Endometrium (tissue), 2 donors: ENCODE results near the gene CCDC24.

Experiments
- FAIRE-seq: peaks from 2 replicates; lab custom pipeline; 2012; peaks lifted over from hg19 to GRCh38; lab: Jason Lieb, UNC
- donor health status: control.
- donor health status: control.

CCDC24 gene

GRCh38 chr1:43991476-43992231, at the start of gene CCDC24:
Gene CCDC24, plus strand, starts transcription at chr1:43991599. Its CDS starts 280 bp downstream, at chr1:43991879.
- no peak for FAIRE-seq

GRCh38 chr1:43942411-43942810, 49.0 kb upstream of the CCDC24 start:
- FAIRE-seq = no peak

GRCh38 chr1:43944860-43945259, 46.5 kb upstream of the CCDC24 start:
- FAIRE-seq = no peak

- FAIRE-seq = no peak
Measured at GRCh38 chr1:43945674-43946235, 45.6 kb upstream of the CCDC24 start.

DNA sequence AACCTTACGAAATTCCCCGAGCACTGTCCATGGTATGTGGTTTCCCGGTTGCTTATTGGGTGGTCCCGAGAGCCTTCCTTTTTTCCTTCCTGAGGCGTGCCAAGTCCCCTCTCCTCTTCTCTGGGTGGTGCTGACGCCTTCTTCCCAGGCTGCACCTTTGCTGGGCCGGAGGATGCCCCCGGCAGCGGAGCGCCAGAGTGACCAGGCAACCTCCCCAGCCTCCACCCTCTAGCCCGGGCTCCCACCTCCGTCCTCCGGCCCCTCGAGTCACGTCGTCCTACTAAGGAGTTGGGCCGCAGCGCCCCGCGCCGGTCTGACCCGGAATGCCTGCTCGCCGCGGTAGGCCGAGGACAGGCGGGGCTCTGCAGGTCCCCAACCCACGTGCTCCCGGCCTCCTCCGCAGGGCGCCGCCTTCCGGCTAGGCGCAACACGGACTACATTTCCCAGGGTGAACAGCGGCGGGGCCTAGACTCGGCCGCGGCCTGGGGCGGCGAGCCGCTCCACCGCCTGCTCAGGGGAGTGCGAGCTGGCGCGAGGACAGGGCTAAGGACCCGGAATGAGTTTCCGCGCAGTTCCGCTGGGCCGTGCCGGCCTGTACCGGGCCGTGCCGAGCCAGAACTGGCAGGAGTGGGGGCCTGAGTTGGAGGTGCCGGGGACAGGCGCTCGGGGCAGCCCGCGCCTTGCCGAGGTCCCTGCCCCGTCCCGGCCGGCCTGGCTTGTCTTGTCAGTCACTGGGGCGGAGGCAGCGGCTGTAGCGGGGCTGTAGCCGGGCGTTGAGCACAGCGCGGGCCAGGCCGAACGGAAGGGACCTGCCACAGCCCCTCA, 45.0 kb upstream of the CCDC24 start, which contains the start of gene IPO13:
IPO13 (plus strand) TSS at position 715 of the 825 bp plus-strand sequence. CDS start 651 bp downstream, outside the sequence.
- no peak for FAIRE-seq

GRCh38 chr1:43947061-43947873, 44.1 kb upstream of the CCDC24 start:
- no peak for FAIRE-seq

- FAIRE-seq = no peak
Measured at GRCh38 chr1:43947874-43948437, 43.4 kb upstream of the CCDC24 start.

DNA sequence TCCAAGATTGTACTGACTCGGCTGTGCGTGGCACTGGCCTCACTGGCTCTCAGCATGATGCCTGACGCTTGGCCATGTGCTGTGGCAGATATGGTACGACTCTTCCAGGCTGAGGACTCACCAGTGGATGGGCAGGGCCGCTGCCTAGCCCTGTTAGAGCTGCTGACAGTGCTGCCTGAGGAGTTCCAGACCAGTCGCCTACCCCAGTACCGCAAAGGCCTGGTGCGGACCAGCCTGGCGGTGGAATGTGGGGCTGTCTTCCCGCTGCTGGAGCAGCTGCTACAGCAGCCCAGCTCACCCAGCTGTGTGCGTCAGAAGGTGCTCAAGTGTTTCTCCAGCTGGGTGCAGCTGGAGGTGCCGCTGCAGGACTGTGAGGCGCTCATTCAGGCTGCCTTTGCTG, 41.7 kb upstream of the CCDC24 start:
- FAIRE-seq = no peak

DNA sequence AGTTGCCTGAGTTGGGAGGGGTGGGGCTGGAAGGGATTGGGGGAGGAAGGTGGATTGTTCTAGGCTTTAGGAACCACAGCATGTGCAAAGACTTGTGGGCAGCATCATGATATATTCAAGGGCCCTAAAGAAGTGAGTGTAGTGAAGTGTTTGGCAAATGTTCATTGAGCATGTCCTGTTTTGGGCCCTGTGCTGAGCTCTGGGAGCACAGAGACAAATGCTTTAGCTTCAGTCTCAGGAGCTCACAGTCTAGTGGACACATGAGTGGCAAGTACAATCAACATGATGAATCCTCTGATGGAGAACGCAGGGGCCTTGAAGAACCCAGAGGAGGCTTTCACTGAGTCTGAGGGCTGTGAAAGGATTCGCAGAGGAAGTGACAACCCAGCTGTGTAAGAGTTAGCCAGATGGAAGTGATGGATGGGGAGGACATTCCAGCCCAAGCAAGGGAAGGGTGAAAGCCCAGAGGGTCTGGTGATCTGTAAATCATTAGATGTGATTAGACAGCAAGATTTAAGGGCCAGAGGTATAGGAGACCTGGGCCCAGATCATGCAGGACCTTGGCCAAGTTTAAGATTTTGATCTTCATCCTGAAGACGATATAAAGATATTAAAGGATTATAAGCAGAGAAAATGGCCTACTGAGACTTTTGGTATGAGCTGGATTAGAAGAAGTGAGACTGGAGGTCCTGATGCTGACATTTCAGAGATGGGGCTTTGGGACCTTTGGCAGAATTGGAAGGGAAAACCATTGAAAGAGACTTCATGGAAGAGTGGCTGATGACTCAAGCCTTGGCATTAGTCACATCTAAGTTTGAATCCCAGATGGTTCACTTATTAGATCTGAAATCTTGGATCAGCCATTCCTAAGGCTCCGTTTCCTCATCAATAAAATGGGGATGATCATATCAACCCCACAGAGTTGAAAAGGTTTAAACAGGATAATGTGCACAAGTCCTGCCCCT, 40.1 kb upstream of the CCDC24 start:
- no peak for FAIRE-seq

DNA sequence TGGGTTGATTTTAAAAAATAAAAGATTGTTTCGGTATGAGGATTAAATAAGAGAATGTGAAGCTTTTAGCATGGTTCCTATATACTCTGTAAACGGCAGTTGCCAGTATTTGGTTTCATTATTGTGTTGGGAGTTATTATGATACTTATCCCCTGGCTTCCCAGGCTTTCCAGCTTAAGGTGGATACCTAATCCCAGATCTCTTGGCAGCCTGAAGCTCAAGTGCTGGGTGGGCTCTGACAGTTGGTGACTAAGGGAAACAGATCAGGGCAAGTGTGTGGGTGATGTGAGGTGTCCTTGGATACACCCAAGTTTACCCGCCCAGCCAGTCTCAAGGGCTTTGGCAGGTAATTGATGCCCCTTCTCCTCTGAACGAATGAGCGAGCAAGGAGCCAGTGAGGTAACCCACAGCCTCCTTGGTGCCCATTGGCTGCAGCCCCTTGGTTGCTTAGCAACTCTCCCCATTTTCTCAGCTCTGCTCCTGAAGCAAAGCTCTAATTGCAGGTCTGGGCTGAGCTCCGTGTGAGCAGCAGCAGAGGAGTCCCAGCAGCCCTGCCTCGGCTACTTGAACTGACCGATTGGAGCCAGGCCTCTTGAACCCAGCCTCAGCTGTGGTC, 38.6 kb upstream of the CCDC24 start:
- FAIRE-seq = no peak

DNA sequence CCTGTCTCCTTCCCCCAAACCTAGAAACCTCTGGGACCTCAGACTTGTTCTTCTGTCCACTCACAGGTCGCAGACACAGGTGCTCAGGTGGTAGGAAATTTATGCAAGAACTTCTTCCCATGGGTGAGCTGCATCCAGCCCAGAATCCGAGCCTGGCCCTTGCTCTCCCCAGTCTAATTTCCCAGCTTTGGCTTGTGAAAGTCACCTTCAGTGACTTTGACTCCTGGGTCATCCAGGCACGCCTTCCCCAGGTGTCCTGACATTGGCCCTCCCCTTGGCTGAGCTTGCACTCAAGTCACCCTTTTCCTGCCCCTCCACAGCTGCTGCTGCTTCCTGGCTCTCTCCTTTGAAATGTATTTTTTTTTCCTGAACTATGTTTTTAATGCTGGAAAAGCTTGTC, 38.0 kb upstream of the CCDC24 start:
- FAIRE-seq = no peak

GRCh38 chr1:43954036-43954435, 37.4 kb upstream of the CCDC24 start:
- no peak for FAIRE-seq

- FAIRE-seq = no peak
Measured at GRCh38 chr1:43956234-43956633, 35.2 kb upstream of the CCDC24 start.

GRCh38 chr1:43957407-43958040, 33.9 kb upstream of the CCDC24 start:
- no peak for FAIRE-seq

- no peak for FAIRE-seq
Measured at GRCh38 chr1:43958351-43959255, 32.8 kb upstream of the CCDC24 start.

- FAIRE-seq = no peak
Measured at GRCh38 chr1:43960798-43961197, 30.6 kb upstream of the CCDC24 start.

DNA sequence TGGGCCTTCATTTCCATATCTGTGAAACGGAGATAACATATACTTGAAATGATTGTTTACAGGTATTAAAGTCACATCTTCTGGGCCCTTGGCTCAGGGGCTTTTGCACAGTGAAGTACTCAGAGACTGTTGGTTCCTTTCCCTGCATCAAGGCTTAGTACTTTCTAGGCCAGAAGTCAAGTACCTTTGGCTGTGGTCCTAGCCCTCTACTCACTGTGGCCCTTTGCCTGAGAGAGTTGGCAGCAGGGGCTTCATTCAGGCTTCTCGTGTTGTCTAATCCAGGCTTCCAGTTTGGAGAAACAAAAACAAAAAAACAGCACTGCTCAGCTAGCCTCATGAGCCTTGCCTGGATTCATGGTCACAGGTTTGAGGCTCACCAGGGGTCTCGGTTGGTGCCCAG, 29.7 kb upstream of the CCDC24 start:
- no peak for FAIRE-seq

DNA sequence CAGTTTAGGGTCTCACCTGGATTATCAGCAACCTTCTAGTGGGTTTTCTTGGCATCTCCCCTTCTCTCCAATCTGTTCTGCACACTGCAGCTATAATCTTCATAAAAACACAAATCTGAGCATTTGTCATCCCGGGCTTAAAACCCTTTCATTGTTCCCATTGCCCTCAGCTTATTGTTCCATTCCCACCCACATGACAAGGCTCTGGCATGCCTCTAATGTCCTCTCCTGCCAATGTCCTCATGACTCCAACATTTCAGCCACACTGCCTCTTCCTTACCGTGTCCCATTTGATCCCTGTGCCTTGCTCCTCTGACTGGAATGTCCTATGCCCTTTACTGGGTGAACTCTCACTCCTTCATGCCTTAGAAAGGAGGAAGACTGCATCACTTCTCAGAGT, 29.1 kb upstream of the CCDC24 start:
- FAIRE-seq = no peak

DNA sequence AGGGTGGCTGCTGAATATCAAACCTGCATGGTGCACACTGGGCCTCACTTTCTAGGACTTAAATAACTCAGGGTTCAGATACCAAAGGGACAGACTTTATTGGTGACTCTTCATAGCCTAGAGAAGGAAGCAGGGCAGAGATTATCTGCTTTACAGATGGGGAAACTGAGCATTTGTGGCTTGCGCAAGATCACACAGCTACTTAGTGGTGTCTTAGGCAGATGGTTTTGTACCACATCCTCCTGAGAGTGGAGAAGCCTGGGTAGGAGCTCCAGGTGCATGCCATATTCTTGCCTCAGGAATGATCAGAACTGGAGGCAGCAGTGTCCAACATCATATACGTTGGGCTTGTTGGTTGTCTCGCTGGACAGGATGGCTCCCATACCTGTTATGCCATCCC, 28.4 kb upstream of the CCDC24 start:
- FAIRE-seq = no peak
